RWPE1 (cell line): ENCODE results near the gene KIF17.

Experiments used
- CTCF ChIA-PET: fragments of 350-600 bp; sonication (Branson Sonifier 250); formaldehyde crosslinking; extraction: SDS; loops from one replicate; lab custom pipeline; 2021; lab: Yijun Ruan, JAX
- POLR2A ChIA-PET: fragments of 400-600 bp; formaldehyde crosslinking; extraction: SDS; loops from one replicate; lab custom pipeline; 2020; ENCODE audit warnings: antibody characterized with exemption; ENCODE audit not compliant: low non-redundant PET; lab: Yijun Ruan, JAX
- DNase-seq: peaks from one replicate; pipeline ENCODE4 v3.0.0; 2012; ENCODE audit warnings: low spot score
- H3K27ac ChIP-seq: fragments of 450-650 bp; 2 replicates; pipeline ENCODE4 v1.5.1; 2017
- CTCF ChIP-seq: fragments of 450-650 bp; conservative IDR thresholded peaks from 2 replicates; pipeline ENCODE4 v1.5.1; 2017; ENCODE audit warnings: low read depth, mild to moderate bottlenecking

Gene KIF17

GRCh38 chr1:20648946-20649345, 68.9 kb downstream of the KIF17 start:
- CTCF ChIA-PET: interaction anchor here (0.7 kb wide), 1 partner anchor 436 kb away, joined by 6 read pairs; no protein-coding TSS in a partner anchor
- H3K27ac ChIP-seq: peak overlapping the region; percentile 13
- DNase-seq: no peak
- no peak for TF ChIP-seq CTCF
- POLR2A ChIA-PET: no interaction called here

DNA sequence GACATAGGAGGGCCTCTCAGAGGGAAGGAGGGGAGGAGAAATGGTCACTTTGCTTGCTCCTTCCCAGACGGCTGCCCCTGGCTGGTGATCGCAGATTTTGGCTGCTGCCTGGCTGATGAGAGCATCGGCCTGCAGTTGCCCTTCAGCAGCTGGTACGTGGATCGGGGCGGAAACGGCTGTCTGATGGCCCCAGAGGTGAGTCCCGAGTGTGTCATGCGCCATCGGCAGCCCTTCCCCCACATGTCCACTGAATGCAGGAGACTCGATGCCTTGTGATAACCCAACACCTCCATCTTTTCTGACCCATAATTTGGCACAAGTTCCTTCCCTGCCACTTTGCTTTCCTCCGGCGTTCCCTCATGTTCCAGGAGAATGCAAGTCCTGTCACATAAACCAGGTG, 69.4 kb downstream of the KIF17 start:
- ChIA-PET POLR2A (no interaction called here), CTCF (interaction anchor here (0.6 kb wide), 1 partner anchor 432 kb away, joined by 4 read pairs; no protein-coding TSS in a partner anchor)
- H3K27ac ChIP-seq: no peak overlapping the region
- TF ChIP-seq CTCF: no peak
- no peak for DNase-seq

- POLR2A ChIA-PET: no interaction called here
Measured at GRCh38 chr1:20645414-20645813, 72.4 kb downstream of the KIF17 start.

GRCh38 chr1:20644416-20644815, 73.4 kb downstream of the KIF17 start:
- no peak overlapping the region for H3K27ac ChIP-seq
- ChIA-PET CTCF (no interaction called here), POLR2A (interaction anchor here (0.5 kb wide), 1 partner anchor 77 kb away, joined by 3 read pairs; no protein-coding TSS in a partner anchor)
- DNase-seq: no peak
- TF ChIP-seq CTCF: no peak

More at GRCh38 chr1:20645414-20645813, 72.4 kb downstream of the KIF17 start:
- CTCF ChIA-PET: no interaction called here
- no peak overlapping the region for H3K27ac ChIP-seq
- no peak for TF ChIP-seq CTCF
- no peak for DNase-seq

DNA sequence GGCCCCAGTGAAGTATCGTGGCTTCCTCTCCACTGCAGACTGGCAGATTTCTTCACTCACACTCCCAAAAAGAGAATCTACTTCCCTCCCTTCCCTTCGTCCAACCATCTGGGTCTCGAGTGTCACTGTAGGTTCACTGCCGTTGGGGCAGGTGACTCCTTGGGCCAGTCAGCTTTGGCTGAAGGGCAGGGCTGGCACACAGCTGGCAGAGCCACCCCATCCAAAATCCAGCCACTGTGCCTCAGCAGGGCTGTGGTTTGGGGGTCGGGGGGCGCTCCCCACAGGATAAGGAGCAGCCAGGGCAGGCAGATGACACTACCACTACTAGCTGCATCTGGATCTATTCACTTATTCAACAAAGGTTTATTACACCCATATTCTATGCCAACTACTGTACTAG, 74.7 kb downstream of the KIF17 start:
- ChIA-PET POLR2A (no interaction called here), CTCF (no interaction called here)
- TF ChIP-seq CTCF: no peak
- no peak overlapping the region for H3K27ac ChIP-seq
- DNase-seq: no peak

DNA sequence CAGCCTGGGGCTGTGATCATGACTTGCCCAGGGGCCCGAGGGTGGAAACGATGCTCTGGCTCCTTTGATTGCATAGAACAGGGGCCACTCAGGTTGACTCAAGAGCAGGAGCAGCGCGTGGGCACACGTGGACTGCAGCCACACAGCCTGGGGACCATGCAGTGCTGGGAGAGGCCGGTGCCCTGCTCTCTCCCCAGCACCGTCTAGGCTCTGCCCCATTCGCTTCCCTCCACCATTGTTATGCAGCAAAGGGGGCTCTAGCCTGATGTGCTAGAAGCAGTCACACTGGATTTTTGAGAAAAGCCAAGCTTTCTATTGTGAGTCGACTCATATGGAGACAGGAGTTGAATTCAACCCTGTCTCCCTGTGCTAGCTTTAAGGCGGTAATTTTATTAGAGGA, 75.8 kb downstream of the KIF17 start:
- TF ChIP-seq CTCF: no peak
- ChIA-PET POLR2A (interaction anchor here (0.5 kb wide), 1 partner anchor 124 kb away, joined by 4 read pairs; no protein-coding TSS in a partner anchor), CTCF (interaction anchor here (0.5 to 0.7 kb wide), 2 partner anchors 12 to 727 kb away, joined by 3 to 5 read pairs; no protein-coding TSS in a partner anchor)

More for the DNA sequence above, 75.8 kb downstream of the KIF17 start:
- no peak overlapping the region for H3K27ac ChIP-seq
- no peak for DNase-seq
